GM19240 (cell line): Measurements from ENCODE around the gene IMPG2.

Experiments
- DNase-seq: peaks from one replicate; pipeline ENCODE4 v3.0.0; 2011; ENCODE audit warnings: low spot score; ENCODE audit not compliant: insufficient read length

IMPG2 gene

GRCh38 chr3:101240719-101241399, 79.5 kb downstream of the IMPG2 start:
- DNase-seq: no peak

DNA sequence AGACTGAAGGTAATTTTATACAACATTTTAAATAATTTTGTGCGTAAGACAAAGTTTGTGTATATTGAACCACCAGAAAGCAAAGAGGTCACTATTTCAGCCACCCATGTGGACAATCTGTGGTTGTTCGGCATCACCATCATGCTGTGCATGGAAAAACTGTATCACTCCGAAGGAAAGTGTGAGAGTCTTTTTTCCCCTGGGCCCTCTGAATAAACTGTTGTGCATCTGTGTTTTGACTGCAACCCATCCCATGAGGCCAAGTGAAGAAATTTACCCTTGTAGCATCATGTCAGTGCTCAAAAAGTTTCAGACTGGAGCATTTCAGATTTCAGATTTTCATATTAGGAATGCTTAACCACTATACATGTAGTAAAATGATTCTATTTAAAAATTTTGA, 85.3 kb downstream of the IMPG2 start:
- DNase-seq: no peak

- no peak for DNase-seq
Measured at GRCh38 chr3:101230618-101231017, 89.8 kb downstream of the IMPG2 start.

GRCh38 chr3:101229681-101230080, 90.7 kb downstream of the IMPG2 start:
- DNase-seq: no peak

DNA sequence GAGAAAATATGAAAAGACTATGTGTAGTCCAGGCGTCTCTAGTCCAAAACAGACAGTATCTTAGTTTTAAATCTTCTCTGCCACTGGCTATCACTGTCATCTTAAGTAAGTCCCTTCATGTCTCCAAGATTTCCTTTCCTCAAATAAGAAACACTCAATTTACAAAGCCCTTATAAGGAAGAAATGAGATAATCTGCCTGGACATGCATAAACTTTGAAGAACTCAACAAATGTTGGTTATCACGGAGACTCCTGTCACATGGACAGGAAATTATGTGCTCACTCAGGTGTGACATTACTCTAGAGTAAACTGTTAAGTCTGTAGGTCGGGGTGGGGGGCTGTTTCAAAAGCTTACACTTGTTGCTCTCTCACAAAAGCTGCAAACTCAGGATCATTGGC, 91.9 kb downstream of the IMPG2 start:
- no peak for DNase-seq

- DNase-seq: no peak
Measured at GRCh38 chr3:101224739-101225138, 95.6 kb downstream of the IMPG2 start.

DNA sequence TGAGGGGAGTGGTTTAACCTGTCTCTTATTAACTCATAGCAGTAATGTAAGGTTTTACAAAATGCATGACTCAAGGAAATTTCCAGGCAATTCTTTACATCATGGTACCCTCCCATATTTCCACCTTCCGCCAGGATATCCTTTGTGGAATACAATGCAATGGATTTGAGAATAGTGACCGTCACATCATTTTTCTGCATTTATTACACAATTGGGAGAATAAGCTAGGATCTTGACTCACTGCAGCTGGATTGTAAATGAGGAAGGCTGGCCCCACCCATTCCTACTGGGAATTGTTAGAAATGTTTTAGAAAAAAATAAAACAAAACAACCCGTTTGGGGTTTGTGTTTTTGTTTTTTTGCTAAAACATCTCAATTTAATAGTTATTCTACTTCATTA, 97.4 kb downstream of the IMPG2 start:
- no peak for DNase-seq

GRCh38 chr3:101219842-101220560, 100.4 kb downstream of the IMPG2 start:
- DNase-seq: no peak

GRCh38 chr3:101217472-101218245, 102.7 kb downstream of the IMPG2 start:
- no peak for DNase-seq

- DNase-seq: no peak
Measured at GRCh38 chr3:101216710-101217465, 103.5 kb downstream of the IMPG2 start.

DNA sequence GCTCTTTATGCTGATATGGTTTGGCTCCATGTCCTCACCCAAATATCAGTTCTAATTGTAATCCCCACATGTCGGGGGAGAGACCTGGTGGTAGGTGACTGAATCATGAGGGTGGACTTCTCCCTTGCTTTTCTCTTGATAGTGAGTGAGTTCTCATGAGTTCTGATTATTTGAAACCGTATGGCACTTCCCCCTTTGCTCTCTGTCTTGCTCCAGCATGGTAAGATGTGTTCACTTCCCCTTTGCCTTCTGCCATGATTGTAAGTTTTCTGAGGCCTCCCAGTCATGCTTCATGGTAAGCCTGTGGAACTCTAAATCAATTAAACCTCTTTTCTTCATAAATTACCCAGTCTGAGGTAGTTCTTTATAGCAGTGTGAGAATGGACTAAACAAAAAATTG, 107.6 kb downstream of the IMPG2 start:
- DNase-seq: no peak

- DNase-seq: no peak
Measured at GRCh38 chr3:101204246-101204645, 116.1 kb downstream of the IMPG2 start.

GRCh38 chr3:101203411-101203810, 117.0 kb downstream of the IMPG2 start:
- DNase-seq: no peak

DNA sequence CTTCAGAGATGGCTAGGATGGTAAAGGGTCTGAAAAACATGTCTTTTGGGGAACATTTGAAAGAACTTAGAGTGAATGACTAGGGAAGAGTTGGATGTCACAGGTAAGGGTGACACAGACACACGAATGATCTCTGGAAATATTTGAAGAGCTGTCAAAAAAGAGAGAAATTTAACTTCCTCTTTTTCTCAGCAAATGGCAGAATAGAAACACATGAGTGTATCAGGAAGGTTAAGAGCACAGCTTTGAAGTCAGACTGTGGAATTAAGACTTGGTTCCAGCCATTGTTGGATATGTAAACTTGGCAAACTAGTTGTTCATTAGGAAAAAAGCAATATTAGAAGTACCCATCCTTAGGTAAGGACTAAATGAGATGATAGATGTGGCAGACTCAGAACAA, 117.7 kb downstream of the IMPG2 start:
- no peak for DNase-seq

- DNase-seq: no peak
Measured at GRCh38 chr3:101200461-101200860, 119.9 kb downstream of the IMPG2 start.

- DNase-seq: no peak
Measured at GRCh38 chr3:101195951-101196713, 124.2 kb downstream of the IMPG2 start.

DNA sequence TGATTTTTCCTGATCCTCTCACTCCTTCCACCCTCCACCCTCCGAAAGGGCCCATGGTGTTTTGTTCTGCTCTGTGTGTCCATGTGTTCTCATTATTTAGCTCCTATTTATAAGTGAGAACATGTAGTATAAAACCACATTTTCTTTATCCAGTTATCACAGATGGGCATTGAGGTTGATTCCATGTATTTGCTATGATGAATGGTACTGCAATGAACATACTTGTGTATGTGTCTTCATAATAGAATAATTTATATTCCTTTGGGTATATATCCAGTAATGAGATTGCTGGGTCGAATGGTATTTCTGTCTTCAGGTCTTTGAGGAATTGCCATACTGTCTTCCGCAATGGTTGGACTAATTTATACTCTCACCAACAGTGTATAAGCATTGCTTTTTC, 126.0 kb downstream of the IMPG2 start:
- no peak for DNase-seq

DNA sequence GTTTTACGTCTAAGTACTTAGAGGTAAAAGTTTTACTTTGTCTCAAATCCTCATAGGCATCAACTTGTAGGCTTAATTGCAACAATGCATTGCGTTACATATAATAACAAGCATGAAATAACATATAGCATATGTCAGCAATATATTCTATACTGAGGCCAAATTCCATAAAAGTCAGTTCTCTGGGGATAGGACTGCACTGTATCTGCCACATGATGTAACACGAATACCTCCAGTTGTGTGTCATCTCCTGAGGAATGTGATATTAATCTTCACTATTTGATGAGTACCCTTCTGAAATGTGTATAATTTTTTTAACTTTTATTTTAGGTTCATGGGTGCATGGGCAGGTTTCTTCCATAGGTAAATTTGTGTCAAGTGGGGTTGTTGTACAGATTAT, 126.4 kb downstream of the IMPG2 start:
- DNase-seq: no peak

- no peak for DNase-seq
Measured at GRCh38 chr3:101189796-101190195, 130.6 kb downstream of the IMPG2 start.

DNA sequence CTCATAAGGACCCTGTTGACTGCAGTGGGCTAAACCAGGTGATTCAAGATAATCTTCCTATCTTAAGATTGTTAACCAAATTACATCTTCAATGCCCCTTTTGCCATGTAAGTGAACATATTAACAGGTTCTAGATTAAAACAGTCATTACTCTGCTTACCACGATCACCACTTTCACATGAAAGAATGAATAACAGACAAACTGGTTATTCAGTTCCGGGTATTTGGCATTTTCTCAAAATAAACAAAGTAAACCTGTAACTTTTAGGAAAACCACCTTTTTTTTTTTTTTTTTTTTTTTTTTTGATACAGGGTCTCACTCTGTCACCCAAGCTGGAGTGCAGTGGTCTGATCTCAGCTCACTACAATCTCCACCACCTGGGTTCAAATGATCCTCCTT, 131.2 kb downstream of the IMPG2 start:
- DNase-seq: no peak

DNA sequence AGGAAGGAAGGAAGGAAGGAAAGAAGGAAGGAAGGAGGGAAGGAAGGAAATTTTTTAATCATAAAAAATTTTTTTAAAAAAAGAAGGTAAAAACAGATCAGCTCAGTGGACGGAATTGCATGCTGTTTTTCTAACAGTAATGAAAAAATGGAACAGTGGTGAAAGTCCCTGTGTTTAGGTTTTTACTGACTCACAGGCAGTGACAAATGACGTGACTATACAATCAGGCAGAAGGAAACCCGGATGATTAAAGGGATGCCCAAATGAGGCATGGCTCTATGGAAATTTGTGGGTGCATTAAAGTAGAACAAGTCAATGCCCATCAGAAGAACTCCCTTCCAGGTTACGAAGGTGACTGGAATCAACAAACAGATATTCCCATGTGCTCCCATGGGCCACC, 135.0 kb downstream of the IMPG2 start:
- no peak for DNase-seq
